HG03280 (cell line): ENCODE data around the gene UBE2Q2.
"Not testable (repeated sequence)": the region's sequence is repeated elsewhere in the genome, so short reads cannot be mapped to it uniquely, and the experiment has no call there.

Experiments used
- ATAC-seq: cut with Tn5 transposase; IDR thresholded peaks from one replicate; pipeline ENCODE4 v1.9.1; 2021; ENCODE audit warnings: mild to moderate bottlenecking, moderate library complexity; ENCODE audit not compliant: unreplicated experiment

UBE2Q2 gene

DNA sequence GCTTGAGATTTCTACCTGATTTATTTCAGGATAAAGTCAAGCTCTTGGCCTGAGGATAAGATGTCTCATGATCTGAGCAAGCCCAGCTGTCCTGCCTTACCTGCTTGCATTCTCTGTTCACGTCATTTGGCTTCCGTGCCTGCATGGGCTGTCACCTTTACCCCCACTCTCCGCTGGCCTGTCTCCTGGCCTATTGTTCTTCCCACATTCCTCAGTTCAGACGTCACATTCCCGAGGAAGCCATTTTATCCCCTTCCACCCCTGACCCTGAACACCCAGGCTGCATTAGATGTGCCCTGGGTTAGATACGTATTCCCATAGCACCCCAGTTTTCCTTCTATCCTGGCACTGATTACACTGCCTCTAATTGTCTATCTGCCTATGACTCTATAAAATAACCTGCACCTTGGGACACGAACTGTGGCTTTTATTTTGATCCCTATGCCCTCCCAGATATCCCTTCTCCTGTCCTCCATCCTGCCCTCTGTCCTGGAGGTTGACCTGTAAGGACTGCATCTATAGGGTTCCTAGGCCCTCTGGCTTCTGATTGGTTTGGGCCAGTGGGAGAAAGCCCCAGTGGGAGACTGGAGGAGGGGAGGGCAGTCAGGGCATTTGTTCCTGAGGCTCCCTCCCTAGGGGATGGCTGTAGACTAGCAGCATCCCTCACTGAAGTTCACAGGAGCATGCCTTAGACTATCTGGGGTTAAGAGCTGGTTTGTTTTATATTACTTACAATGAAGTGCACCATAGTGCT lies 19.2 kb upstream of the UBE2Q2 start:
- ATAC-seq = no peak

DNA sequence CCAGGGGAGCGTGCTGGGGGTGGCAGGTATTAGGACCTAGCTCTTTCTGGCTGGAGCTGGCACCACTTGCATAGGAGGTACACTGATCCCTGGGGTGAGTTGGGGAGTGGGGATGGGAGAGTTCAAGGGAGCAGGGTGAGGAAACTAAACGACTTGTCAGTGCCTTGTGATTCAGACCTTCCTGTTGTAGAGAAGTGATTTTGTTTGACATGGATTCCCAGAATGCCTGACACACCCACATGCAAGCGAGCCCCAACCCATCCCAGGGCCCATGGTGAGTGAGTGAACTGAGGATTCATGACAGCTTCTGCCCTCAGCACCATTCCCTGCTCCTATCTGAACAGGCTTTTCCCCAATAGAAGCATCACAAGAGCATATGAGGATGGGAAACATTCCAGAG lies 15.6 kb upstream of the UBE2Q2 start:
- ATAC-seq = no peak

DNA sequence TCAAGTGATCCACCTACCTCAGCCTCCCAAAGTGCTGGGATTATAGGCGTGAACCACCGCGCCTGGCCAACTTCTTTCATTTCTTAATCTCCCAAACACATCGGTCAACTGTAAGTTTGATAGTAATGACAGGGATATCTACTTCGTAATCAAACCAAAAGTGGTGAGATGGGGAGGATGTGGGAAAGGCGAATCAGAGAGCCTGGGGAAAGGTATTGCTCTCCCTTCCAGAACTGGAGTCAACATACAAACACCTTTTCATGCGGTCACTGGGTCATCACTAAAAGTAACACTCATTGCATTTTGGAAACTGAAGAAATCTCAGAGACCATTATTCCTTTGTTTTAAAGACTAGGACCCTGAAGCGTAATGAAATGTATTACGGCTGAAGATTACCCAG lies 14.8 kb upstream of the UBE2Q2 start:
- ATAC-seq = no peak

DNA sequence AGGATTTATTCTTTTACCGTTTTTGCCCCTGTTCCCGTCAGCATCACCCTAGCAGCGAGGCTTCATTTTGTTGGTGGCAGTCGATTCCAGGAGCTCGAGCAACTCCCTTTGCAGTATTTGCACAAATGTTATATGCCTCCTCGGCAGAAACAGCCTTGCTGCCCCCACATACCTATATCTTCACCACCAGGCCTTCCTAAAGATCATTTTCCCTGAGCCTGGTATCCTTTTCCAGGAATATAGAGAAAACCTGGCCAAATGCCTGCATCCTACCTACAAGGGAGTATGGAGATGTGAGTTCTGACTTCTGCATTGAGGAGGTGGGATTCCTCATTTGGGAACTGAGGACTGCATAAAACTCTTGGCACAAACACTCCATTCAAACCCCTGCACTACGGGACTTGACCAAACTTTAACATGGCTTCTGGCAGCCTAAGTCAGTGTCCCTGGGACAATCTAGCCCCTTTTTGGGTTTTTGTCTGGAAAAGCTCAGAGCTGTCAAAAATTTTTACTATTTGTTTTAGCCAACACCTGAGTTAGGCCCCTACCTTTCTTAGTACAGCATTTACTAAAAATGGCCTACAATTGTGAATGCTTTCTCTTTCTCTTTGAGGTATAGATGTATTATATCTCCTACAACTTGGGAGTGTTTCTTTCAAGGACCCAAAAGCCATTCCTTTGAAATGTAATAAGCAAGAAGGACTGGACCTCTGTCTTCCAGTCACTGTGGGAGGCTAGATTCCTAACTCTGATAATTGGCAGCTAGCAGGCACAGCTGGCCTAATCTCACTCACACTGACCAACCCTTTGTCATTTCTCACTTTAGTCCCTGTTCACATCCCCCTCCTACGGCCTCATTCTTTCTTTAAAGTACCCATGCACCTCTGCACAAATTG lies 12.1 kb upstream of the UBE2Q2 start:
- ATAC-seq = no peak

DNA sequence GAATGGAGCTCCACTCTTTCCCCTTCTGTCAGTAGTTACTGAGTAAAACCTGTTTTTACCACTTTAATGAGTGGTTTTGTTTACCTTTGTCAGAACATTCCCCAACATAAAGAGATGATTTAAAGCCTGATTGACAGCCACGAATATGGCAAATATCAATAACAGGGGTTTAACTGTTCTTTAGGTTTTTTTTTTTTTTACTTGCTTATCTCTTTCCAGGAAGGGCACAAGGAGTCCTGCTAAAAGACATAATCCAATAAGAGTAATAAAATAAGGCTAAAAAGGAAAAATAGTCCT lies 11.5 kb upstream of the UBE2Q2 start:
- no peak for ATAC-seq

DNA sequence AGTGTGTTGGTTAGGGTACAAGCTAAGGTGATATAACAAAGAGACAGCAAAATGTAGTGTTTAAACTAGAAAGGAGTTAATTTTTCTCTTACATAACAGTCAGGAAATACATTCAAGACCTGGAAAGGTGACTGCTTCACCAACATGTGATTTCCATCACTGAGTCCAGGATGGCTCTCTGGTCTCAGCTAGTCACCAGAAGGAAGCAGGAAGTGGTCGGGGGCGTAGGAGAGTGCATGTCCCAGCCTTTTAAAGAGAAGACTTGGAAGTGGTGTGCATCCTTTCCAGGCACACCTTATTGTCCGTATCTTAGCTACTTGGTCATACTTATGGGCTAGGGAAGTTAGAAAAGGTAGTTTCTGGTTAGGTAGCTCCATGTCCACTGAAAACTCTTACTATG lies 11.1 kb upstream of the UBE2Q2 start:
- ATAC-seq = no peak

DNA sequence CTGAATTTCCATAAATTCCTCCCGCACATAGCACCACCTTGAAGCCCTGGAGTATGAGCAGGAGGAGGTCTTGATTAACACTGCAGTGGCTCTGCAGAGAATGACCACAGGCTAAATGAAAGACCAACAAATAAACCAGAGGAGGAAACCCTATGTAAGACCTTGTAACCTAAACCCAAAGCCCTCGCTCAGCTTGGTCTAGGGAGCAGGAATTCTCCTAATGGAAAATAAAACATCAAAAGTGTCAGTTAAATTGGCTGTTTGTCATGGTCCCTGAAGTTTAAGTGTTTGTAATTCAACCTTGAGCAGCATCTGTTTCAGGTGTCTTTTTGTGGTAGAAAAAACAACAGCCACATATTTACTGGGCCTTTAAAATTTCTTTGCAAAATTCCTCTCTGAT lies 9.2 kb upstream of the UBE2Q2 start:
- no peak for ATAC-seq

DNA sequence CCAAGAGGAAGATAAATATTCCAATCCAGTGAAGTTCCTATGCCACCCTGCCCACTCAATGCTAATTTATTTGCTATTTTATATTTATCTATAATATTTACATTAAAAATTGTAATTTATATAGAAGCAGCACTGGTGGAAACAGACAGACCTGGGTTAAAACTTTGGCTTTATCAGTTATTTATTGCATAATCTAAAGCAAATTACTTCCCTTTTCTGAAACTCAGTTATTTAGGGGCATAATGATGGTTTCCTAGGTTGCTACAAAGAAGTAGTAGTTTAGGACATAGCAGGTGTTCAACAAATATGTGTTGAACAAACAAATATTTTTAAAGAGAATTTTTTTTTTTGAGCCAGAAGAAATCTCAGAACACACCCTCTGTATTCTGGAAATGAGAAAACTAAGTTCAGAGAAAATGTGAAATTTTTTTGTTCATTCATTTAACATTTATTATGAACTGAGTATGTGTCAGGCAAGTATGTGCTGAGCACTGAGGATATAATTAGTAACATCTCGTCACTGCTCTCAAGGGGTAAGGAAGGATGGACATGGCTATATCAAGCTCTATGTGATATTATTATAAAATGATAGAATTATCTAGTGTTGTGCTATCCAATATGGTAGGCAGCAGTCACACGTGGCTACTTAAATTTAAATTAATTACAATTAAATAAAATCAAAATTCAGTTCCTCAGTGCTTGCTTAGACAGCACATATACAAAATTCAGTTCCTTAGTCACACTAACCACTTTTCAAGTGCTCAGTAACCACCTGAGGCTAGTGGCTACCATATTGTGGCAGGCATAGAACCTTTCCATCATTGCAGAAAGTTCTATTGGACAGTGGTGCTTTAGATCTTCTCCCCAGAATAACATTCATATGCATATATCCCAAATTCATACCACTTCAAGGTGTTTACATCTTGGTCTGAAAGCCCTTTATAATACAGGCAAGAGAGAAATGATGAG lies 7.0 kb upstream of the UBE2Q2 start:
- no peak for ATAC-seq

DNA sequence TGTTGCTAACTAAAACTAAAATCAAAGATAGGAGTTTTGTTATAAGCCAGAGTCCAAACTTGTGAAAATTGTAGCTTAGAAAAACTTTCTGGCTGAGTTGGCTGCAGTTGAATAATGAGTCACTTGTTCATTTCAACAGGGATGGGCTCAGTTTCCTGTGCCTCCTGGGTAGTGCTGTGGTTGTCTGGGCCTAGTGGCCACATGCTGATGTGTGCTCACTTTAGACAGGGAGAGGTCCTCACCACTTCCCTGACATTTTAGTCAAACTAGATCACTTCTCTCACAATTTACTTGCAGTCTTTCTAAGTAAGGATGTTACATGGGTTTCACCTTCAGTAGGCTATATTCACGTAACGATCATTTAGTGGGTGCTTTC lies 6.3 kb upstream of the UBE2Q2 start:
- ATAC-seq = no peak

DNA sequence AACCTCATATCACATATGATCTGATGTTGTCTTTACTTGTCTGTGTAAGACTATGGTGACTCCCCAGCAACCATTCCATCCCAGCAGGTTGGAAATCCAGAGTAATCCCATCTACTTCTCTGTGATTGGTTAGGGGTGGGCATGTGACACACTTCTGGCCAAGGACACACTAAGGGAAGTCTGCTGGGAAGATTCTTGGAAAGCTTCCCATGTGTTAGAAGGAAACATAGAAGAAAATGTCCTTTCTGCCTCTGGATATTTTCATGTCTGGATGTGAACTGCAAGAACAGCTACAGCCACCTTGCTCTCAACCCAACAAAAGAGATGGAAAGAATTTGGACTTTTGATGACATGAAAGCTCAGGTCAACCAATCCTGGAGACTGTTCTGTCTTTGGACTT lies 2.6 kb upstream of the UBE2Q2 start:
- no peak for ATAC-seq

DNA sequence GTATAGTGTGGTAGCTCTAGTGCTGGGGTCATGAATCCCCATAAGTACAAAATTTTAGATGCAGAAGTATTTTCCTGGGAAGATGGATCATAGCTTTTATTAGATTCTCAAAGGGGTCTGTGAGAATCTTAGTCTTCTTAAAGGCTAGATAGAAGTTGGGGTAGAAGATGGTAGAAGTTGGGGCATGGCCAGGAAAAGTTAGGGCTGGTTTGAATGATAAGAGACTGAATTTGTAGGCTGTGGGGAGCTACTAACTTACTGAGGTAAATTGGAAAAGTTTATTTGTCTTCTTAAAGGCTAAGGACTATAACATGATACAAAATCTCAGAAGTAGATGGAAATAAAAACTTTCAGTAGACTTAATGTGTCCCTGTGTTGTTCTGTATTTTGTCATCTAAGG lies 1.6 kb upstream of the UBE2Q2 start:
- ATAC-seq = no peak

DNA sequence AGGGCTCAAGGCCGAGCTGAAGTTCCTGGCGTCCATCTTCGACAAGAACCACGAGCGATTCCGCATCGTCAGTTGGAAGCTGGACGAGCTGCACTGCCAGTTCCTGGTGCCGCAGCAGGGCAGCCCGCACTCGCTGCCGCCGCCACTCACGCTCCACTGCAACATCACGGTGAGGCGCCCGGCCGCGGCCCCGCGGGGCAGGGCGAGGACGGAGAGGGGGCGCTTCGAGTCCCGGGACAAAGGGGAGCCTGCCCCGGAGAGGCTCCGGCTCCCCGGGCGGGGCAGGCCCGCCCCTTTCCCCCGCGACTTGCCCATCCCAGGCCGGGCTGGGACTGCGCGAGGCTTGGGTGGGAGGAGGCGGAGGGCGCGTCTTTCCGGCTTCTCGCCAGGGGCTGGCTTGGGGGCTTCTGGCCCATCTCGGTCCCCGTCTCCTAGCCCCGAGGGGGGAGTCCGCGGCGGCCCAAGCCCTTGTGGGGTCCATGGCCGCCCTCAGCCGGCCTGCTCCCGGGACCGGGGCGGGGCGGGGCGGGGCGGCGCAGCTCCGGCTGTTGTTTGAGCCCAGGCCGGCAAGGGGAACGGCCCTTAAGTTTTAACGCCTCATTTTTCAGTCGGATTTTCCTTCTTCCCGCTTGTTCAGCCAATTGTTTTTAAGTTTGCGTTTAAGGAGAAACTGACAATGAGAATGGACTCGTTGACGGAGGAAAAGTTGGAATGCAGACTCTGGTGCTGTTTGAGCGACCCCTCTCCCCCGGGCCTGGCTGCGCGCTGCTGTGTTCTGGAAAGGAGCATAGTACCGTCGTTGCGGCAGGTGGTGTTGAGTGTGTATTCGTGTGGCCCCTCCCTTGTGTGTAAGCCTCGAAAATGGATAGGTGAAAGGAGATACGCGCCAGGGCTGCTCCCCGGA lies 683 bp downstream of the UBE2Q2 start:
- peak; percentile 52 for ATAC-seq

DNA sequence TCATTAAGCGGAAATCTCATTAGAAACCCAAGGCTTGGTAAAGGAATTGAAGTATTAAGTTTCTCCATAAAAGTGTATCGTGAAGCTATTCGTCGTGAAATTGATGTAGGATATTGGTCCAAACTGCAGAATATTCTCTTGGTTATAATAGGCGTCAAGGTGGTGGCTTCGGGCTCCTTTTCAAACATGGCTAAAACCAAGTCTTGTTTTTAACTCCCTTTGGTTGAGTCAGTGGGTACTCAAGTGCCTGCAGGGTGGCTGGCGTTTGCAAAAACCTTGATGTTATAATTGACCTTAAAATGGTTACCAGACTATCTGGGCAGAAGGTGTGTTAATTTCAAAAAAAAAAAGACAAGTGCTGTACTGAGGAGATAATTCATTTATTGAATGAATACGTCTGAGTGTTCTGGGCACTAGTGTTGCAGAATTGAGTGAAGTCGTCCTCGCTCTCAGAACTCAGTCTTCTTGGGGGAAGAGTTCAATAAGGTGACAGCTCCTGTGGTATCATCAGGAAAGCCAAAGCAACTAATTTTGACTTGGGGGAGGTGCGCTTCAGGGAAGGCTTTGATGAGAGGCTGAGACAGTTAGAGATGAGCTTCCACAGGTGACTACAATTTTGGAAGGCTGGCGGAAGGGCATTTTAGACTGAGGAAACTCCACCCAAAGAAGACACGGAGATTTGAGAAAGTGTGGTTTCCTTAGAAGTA lies 1.5 kb downstream of the UBE2Q2 start:
- ATAC-seq = no peak

DNA sequence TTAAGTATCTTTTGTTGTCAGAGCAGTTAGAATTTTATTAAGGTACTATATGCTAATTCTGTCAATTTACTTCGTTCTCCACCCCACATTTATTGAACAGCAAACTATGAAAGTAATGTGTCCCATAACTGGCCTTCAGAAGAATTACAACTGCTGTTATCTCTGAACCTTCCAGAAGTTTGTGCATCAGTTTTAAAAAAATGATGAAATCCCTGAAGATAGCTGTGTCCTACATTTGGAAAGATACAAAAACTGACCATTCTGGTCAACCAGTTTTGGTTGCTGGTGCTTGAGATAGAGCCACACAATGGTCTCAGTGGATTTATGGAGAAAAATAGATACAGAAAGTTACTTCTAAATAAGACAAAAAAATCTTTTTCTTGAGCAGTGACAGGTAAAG lies 5.9 kb downstream of the UBE2Q2 start:
- no peak for ATAC-seq

DNA sequence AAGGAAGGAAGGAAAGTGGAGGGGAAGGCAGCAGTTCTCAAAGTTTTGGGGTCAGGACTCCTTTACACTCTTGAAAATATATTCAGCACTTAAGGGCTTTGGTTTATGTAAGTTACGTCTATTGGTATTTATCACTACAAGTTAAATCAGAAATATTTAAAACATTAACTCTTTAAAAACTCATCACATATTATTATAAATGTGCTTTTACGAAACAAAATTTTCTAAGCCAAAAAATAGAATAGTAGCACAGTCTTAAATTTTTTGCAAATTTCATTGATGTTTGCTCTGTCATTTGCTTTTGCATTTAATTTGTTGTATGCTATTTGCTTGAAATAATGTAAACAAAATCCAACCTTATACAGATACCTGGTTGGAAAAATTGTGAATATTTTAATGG lies 7.5 kb downstream of the UBE2Q2 start:
- ATAC-seq = no peak

DNA sequence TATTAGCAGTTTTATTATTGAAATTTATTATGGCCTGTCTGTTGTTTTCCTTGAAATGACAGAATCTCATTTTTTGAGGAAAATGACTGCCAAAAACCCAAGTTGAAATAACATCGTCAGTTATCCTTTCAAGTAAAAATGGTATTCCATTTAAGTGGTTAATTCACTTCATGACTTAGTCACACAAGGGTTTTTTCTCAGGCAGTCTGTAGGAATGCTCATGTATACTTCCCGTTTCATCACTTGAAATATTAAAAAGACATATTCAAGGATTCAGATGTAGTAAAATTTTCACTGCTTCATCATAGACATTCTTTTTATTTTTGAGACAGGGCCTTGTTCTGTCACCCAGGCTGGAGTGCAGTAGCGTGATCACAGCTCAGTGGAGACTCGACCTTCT lies 8.3 kb downstream of the UBE2Q2 start:
- ATAC-seq = not testable (repeated sequence)

DNA sequence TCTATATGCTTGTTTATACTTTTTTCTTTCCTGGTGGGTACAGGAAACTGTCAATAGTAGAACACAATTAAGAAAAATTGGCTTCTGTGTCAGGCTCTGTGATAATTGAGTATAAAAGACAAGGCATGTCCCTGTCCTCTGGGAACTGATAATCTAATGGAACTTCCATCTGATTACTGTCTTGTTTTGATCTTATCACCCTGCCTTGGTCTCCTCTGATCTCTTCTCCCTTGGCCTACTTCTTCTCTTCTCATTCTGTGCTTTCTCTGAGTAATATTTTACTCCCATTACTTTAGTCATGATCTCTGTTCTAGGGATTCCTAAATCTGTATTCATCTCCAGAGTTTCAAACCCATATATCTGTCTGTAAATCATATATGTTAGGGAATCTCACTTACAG lies 14.6 kb downstream of the UBE2Q2 start:
- ATAC-seq = no peak

DNA sequence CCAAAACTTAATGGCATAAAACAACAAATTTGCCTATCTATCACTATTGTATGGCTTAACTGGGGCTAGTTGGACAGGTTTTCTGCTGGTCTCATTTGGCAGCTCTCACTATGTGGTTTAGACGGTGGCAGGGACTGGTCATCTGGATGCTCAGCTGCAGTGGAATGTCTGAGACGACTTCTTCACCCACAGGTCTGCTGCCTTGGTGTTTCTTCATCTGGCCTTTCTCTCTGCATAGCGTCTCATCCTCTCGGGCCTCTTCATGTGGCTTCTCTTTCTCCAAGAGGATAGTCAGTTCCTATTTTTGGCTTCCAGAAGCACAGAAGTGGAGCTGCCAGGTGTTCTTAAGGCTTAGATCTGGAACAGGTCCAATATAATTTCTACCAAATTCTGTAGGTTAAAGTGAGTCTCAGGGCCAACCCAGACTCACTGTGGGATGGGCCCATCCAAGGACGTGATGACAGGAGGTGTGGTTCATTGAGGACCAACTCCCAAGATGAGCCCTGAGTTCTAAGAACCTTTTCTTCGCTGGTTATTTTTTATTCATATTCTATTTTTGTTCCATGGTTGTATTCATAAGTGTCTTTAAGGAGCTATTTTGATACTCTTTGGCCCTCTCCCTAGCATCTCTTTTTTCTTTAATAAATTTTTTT lies 18.6 kb downstream of the UBE2Q2 start:
- no peak for ATAC-seq

DNA sequence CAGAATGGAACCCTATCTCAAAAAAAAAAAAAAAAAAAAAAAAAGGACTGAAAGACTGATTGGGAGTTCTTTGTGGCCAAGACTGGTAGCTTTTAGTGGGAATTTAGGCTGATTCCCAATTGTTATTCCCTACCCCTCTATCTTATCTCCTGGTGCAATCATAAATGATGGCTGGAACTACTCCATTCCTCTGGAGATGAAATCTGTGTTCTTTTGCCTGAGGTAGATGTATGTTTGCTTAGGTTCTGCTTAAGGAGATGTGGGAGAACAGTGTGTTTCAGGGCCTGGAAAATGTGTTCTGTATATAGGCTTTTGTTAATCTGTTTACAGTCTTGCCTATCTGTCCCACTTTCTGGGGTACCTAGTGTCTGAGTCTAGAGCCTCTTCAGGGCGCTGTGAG lies 19.5 kb downstream of the UBE2Q2 start:
- no peak for ATAC-seq
